Measurements from ENCODE around the gene MRPL12. TPM values are rescaled to one million over a fixed set of nuclear protein-coding genes. Genes with fewer than 3 reads are reported as not detected.

MRPL12 gene
- 51.9 and 57.7 TPM in 2 replicates for total RNA-seq (2014; rRNA removed; shearing (Covaris generic))
- polyA plus RNA-seq (2015; cell fraction: cytosol; rRNA removed): 219 and 267 TPM in 2 replicates
- 65.9 and 77.4 TPM in 2 replicates for polyA plus RNA-seq (2015; cell fraction: nucleus; rRNA removed)

DNA sequence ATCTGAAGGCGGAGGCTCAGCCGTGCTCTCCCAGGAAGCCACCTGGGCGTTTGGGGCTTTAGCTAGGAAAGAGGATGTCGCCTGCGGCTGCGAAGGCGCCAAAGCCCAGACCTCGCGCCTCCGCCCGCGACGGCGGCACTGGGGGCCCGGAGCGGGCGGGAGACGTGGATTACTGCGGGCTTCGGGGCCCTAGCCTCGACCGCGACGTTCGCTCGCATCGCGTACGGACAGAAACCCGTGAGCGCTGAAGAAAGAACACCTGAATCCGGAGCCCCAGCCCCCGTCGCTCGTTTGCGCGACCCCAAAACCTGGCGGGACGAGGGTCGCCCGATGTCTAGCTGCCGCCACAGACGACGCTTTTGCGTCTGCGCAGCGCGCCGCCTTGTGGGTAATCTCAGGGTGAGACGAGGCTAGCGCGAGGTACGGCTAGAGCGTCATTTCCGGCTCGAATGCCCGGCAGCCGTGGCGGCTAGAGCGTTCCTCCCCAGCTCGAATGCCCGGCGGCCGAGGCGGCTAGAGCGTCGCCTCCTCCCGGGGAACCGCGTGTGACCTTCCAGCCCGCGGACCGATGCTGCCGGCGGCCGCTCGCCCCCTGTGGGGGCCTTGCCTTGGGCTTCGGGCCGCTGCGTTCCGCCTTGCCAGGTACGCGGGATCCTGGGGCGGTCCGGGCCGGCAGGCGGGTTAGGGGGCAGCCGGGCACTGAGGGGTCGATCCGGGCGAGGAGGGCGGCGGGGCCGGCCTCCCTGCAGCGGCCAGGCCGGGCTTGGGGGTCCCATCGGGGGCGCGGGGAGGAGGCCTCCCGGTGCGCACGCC is at the start of gene MRPL12:
Gene MRPL12, plus strand, starts transcription at position 434 of the 813 bp plus-strand sequence. Its CDS starts 135 bp downstream, at position 569.
- peak; percentile 89 for DNase-seq (ENCODE audit: low read depth)

DNA sequence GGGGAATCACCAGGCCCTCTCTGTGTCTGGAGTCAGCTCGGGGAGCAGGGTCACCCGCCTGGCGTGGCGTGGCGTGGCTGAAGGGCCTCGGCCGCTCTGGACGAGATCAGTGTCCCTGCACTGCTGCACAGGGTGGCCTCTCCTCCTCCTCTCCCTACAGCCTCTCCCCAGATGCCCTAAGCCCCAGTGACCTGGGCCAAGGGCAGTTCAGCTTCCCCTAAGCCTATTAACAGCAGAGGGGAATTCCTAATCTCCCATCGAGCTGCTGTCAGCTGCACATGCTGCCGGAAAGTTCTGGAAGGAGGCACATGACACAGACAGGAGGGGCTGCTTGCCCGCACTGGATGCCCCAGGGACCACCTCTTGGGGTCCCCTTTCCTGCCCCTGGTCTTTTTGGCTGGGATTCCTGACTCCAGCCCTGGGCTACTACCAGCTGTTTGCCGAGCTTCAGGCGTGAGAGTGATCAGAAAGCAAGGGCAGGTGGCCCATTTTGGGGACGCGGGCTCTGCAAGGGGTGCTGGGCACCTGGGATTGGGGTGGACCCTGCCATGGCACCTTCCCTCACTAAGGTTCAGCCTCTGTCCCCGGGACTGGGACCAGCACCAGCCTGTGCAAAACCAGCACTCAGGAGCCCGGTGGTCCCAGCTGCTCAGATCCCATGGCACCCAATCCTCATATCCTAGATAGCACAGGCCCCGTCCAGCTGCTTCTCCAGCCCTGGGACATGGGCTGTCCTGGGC is 47.6 kb upstream of the MRPL12 start:
- no peak for DNase-seq (ENCODE audit: low read depth)

DNA sequence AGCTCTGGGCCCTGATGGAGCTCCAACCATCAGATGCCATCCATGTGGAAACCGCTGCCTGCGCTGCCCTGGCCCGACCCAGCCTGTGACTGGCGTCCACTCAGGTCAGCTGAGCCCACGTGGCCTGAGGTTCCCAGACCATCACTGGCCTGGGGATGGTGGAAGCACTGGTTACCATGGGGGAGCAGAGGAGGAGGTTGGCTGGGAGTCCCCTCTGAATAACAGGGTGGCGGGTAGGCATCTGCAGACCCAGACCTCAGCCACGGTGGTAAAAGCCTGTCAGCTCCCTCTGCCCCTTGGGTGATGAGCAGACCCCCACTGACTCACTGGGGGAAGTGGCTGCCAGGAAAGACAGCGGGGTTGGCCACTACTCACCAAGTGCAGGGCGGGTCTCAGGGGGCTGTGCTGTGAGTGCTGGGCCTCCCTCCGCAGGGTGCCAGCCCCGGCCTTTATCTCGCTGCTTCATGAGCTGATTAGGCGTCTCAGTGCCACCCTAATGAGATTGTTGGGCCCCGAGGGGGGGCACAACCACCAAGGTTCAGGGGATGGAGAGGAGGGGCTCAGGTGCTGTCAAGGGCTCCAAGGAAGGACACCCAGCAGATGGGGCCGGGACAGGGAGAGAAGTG is 46.9 kb upstream of the MRPL12 start, which contains the start of gene PDE6G:
Gene PDE6G, minus strand, starts transcription at position 425 of the 626 bp plus-strand sequence. CDS start 3,237 bp downstream, outside the sequence.
- DNase-seq (ENCODE audit: low read depth): no peak

DNA sequence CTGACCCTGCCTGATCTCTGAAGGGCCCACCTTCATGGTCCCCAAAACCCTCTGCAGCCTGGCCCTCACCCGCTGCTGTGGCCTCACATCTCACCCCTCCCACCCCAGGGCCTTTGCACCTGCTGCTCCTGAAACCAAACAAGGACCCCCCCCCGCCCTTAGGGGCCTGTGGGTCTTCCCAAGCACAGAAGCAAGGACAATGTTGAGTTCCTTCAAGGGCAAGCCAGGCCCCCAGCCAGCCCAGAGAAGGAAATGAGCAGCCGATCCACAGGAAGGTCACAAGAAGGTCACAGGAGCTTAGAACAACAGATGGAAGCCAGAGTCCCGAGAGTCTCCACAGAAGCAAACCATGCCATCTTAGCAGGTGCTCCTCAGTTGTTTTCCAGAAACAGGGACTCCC is 46.3 kb upstream of the MRPL12 start:
- no peak for DNase-seq (ENCODE audit: low read depth)

DNA sequence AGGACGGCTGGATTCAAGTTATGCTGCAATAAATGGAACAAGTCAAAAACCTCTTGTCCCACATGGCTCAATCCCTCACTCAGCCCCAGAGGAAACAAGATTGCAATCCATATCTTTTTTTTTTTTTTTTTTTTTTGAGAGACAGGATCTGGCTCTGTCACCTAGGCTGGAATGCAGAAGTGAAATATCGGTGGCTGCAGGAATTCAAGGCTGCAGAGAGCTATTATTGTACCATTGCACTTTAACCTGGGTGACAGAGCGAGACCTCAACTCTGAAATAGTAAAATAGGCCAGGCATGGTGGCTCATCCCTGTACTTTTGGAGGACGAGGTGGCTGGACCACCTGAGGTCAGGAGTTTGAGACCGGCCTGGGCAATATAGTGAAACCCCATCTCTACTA is 44.1 kb upstream of the MRPL12 start:
- DNase-seq (ENCODE audit: low read depth): no peak

DNA sequence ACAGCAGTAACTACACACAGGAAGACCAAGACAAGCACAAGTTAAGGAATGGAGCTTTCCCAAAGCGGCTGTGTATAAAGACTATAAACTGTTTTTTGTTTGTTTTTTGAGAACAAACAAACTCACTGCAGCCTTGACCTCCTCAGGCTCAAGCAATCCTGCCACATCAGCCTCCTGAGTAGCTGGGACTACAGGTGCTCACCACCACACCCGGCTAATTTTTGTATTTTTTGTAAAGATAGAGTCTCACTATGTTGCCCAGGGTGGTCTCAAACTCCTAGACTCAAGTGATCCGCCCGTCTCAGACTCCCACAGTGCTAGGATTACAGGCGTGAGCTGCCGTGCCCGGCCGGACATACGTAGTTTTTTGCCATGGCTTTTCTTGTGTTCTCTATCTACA is 42.7 kb upstream of the MRPL12 start:
- no peak for DNase-seq (ENCODE audit: low read depth)

DNA sequence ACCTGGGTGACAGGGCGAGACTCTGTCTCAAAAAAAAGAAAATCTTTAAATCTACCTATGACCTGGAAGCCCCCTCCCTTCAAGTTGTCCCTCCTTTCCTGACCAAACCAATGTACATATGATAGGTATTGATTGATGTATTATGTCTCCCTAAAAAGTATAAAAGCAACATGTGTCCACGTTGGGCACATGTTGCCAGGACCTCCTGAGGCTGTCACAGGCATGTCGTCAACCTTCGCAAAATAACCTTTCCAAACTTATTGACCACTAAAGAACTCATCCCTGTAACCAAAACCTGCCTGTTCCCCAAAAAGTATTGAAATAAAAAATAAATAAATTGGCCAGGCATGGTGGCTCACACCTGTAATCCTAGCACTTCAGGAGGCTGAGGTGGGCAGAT is 41.2 kb upstream of the MRPL12 start:
- no peak for DNase-seq (ENCODE audit: low read depth)

DNA sequence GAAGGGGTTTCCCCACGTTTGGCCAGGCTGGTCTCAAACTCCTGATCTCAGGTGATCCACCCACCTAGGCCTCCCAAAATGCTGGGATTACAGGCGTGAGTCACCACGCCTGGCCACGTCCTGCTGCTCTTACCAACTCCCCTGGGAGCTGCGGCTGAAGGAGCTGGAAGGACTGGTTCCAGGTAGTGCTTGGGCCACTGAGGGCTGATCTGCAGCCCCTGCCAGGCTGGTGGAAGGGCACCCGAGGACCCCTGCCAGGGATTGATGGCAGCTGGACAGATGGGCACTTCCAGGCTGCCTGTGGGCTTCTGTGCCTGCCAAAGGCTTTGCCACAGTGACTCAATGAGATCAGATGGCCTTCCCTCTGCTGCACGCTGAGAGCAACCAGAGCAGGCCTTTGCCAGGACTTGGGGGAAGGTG is 39.1 kb upstream of the MRPL12 start:
- DNase-seq (ENCODE audit: low read depth): no peak

DNA sequence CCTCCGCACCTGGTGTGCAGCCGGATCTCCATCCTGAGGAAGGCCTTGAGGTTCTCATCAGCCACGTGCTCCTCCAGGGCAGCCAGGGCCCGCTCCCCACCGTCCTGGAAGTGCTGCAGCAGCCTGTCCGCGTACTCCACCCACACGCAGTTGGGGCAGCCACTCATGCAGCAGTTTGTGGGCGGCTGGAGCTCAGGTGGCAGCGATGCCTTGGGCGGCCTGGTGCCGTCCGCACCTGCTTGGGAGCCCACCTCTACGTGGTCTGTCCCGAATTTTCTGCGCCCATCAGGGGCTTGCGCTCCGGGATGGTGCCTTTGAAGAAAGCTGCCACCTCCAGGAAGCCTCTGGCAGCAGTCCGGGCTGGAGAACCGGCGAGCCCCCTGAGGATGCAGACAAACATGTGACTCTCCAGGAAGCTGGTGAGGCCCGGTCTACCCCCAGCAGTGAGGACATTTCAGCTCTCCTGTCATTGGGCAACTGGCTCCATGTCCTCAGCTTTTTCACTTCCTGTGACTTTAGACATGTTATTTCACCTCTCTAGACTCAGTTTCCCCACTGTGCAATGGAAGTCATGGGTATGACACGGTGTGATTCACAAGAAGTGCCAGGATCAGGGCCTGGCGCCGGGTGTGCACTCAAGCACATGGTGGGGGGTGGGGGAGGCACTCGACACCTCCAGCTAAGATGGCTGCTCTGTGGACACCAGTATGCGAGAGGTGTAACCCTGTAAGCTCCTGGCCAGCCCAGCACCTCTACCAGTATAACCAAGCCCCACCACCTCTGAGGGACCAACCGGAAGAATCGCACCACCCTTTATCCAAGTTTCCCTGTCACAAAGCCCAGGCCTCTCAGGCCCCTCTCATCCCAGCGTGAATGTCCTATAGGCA is 37.7 kb upstream of the MRPL12 start:
- DNase-seq (ENCODE audit: low read depth): peak; percentile 36

DNA sequence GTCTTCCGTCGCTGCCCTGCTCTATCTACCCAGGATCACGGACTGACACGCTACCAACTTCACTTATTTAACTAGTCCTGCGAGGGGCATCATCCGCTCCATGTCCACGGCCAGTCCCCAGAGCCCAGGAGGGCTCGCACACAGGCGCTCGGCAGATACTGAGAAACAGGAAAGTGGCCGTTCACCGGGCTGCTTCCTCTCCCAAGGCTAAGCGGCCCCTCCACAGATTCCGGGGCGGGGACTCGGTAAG is 37.1 kb upstream of the MRPL12 start:
- no peak for DNase-seq (ENCODE audit: low read depth)

DNA sequence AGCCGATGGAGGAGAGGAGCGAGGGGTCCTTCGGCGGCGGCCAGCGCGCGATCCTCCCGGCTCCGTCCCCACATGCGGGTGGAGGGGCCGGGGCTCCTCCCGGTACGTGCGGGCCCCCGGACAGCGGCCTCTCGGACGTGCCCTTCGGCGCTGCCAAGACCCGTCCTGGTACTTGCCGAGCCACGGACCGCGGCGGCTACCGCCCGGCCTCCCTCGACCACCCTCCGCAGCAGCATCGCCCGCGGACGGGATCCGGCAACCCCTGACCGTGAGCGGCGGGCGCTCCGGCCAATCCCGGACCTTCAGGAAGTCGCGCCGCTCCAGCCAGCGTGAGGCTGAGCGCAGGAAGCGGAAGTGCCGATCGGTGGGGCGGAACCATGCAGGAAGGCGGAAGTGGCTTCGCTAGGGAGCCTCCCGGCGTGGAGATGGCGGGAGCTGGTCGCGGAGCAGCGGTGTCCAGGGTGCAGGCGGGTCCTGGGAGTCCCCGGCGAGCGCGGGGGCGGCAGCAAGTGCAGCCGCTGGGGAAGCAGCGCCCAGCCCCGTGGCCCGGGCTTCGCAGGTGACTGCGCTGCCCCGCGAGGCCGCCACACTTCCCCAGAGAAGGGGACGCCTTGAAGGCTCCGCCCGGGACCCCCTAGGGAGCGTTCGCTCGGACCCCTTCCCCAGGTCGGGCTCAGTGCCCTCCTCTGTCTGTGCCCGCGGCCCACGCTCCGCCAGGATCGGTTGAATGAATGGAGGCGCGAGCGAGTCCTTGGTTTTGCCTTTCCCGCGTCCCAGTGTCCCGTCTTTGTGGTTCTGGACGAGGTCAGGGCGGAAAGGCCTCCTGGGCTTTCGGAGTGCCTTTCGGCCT is 36.6 kb upstream of the MRPL12 start, which contains the start of the genes CCDC137 and OXLD1:
Gene CCDC137, plus strand, starts transcription at position 396 of the 850 bp plus-strand sequence. Its CDS starts 30 bp downstream, at position 426.
Gene OXLD1, minus strand, starts transcription at position 264 of the 850 bp plus-strand sequence. Its CDS starts 28 bp downstream, at position 236.
- peak; percentile 91 for DNase-seq (ENCODE audit: low read depth)

DNA sequence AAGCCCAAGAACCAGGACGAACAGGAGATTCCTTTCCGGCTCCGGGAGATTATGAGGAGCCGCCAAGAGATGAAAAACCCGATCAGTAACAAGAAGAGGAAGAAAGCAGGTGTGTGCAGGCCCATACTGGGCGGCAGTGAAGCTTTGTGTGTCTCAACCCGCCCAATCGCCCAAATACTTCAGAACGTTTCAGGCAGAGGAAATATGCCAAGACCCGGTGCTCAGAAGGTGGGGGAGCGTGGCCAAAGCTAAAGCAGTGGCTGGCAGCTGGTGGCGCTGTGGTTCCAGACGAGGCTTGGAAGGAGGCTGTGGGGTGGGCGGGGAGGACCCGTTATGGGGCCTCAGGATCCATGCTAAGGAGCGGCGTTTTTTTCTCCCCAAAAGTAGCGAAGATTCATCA is 35.4 kb upstream of the MRPL12 start:
- no peak for DNase-seq (ENCODE audit: low read depth)

DNA sequence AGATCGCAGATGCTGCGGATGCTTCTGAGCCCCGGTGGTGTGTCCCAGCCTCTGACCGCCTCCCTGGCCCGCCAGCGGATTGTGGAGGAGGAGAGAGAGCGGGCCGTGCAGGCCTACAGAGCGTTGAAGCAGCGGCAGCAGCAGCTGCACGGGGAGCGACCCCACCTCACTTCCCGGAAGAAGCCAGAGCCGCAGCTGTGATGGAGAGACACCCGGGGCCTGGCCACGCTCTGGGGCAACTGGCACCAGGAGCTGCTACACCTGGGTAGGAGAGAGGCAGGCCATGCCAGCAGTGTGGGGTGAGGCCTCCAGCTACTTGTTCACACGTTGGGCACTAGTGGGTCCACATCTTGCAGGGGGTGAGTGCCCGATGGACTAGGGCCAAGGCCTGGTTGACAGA is 30.7 kb upstream of the MRPL12 start:
- DNase-seq (ENCODE audit: low read depth): no peak

DNA sequence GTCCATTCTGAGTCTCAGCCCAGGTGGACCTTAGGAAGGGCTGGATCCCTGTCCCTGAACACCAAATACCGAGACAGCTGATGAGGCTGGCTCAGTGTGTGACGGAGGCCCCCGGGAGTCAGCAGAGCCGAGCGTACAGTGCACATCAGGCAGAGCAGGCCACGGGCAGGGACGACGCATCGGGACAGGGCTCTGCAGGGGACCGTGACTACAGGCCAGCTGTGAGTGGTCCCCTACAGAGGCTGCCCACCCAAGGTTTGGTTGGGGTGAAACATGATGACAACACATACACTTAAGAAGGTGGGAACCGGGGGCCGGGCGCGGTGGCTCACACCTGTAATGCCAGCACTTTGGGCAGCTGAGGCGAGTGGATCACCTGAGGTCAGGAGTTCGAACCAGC is 30.2 kb upstream of the MRPL12 start:
- no peak for DNase-seq (ENCODE audit: low read depth)

DNA sequence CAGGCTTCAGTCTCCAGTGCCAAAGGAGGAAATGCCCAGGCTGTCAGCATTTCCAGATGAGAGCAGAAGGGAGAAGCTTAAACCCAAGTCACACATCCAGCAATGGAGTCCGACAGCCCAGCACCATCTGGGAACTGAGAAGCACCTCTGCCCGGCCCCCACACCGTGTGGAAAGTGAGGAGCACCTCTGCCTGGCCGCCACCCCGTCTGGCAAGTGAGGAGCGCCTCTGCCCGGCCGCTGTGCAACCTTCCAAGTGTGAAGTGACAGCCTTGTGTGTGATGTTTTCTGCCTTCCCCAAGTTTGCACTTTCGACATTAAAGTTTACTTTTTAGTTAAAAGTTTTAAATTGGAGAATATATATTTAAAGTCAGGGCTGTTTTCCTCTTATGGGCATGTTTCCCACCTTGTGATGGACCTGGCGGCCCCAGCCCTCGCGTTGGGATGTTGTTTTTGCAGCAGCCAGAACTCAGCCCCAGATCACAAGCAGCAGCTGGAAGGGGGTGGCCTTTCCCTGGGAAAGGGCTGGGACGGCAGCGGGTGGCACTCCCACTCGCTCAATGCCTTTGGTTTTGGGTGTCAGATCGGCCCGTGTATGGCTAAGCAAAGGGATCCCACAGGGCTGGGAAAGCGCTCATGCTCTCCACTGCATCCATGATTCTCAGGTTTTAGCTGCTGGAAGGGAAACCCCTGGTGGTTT is 29.5 kb upstream of the MRPL12 start:
- DNase-seq (ENCODE audit: low read depth): no peak

DNA sequence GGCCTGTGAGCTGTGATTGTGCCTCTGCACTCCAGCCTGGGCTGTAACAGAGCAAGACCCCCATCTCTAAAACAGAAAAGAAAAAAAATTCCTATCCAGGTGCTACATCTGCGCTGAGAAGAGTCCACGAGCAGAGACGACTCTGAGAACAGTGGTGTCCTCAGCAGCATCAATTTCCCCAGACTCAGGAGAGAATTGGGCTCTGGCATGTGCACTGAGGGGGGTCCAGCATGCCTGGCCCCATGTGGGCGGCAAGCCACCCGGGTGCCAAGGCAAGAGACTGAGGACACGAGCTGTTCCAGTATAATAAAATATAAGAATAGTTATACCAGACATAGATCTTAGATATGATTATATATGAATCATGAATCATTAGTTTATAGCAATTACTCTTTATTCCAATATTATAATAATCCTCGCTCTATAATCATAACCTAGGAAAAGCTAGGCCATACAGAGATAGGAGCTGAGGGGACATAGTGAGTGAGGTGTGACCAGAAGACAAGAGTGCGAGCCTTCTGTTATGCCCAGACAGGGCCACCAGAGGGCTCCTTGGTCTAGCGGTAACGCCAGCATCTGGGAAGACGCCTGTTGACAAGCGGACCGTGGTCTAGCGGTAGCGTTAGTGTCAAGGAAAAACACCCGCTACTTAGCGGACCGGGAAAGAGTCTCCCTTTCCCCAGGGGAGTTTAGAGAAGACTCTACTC is 27.5 kb upstream of the MRPL12 start:
- DNase-seq (ENCODE audit: low read depth): peak; percentile 53

DNA sequence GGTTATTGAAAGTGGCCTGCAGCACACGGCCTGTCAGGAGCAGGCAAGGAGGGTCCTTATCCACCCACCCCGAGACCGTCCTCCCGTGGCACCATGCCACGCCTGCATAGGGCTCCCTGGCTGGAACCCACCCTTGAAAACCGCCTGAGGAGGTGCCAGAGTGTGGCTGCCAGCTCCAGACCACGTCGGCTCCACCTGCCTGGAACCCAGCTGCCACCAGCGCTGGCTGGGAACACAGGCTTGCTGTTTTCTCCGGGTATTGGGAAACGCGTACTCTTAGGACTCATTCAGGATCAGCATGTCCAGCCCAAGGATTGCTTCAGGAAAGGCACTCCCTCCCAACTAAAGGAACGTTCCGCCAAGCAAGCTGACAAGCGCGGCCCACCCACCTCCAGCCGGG is 26.3 kb upstream of the MRPL12 start:
- DNase-seq (ENCODE audit: low read depth): no peak

DNA sequence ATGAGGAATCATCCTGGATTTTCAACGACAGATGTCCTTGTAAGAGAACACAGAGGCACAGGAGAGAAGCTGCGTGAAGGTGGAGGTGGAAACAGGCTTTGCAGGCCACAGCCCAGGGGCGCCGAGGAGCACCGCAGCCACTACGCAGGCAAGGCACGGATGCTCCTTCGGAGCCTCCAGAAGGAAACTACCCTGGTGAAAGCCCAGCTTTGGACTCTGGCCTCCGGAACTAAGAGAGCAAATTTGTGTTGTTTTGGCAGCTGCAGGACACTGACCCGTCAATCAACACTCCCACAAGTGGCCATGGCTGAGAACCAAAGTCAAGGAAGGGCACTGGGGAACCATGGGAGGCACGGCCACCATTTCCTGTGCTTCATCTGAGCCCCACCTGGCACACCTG is 23.0 kb upstream of the MRPL12 start:
- DNase-seq (ENCODE audit: low read depth): no peak

DNA sequence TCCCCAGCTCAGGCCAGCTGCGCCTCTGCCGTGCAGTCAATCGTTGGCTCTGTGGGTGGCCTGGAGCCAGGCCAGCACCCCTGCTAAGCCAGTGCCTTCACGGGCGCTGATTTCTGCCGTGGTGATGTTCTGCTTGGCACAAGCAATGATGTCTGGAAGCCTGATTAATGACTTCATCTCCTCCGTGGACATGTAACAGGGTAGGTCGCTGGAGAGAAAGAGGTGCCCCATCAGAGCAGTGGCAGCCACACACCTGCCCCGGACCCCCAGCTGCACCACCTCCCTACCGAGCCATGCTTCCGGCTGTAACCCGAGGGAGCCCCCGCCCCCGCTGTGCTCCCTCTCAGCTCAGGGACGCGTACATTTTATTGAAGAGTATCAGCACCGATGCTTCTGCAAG is 21.5 kb upstream of the MRPL12 start:
- no peak for DNase-seq (ENCODE audit: low read depth)

Measured in HT1080 (cell line).